AG04450 (cell line): ENCODE measurements around the gene NAGPA. TPM values are rescaled to one million over a fixed set of nuclear protein-coding genes. Genes with fewer than 3 reads are reported as not detected.
A peak's percentile ranks its signal among the peaks of the same experiment; 100 is the strongest.

Experiments
- CTCF ChIA-PET: fragments of 300-600, 350-600 bp; formaldehyde crosslinking; extraction: SDS; loops from one replicate; lab custom pipeline; 2022; ENCODE audit warnings: antibody characterized with exemption, inconsistent platforms; lab: Charles Lee
- POLR2A ChIA-PET: fragments of 350-600 bp; formaldehyde crosslinking; extraction: SDS; loops from one replicate; lab custom pipeline; 2021; ENCODE audit warnings: antibody characterized with exemption, inconsistent platforms; lab: Yijun Ruan, JAX
- DNase-seq: peaks from one replicate; pipeline ENCODE4 v3.0.0-alpha.2; 2011; ENCODE audit warnings: low read depth, low spot score
- H3K27ac ChIP-seq: one replicate; pipeline ENCODE4 v1.5.1; 2012; ENCODE audit warnings: low read depth, low read length, control low read depth
- H3K27me3 ChIP-seq: one replicate; pipeline ENCODE4 v1.6.0; 2012; ENCODE audit warnings: low read length; ENCODE audit not compliant: control insufficient read depth, insufficient read depth
- H3K4me3 ChIP-seq: 2 replicates; pipeline ENCODE4 v1.5.1; 2011; ENCODE audit warnings: mild to moderate bottlenecking, low read depth, low read length, control low read depth
- H3K9me3 ChIP-seq: 2 replicates; pipeline ENCODE4 v1.5.1; 2012; ENCODE audit warnings: low read length; ENCODE audit not compliant: control insufficient read depth, insufficient read depth
- CTCF ChIP-seq: IDR thresholded peaks from 2 replicates; pipeline ENCODE4 v1.5.1; 2011; ENCODE audit warnings: low read depth, low read length, control low read depth, inconsistent platforms
- polyA plus RNA-seq: library from polyadenylated mRNA; depleted of rRNA; stranded (reverse); fragments of >200 nt; gene quantifications from 2 replicates; pipeline ENCODE4 v1.2.3, GENCODE V29; 2011

The NAGPA gene
- polyA plus RNA-seq, 1 experiment = 7.9 TPM

- H3K27ac ChIP-seq = no peak overlapping the region
- POLR2A ChIA-PET = no interaction called here
- peaks cover 24% of the 10 kb centered on the region for H3K27me3 ChIP-seq
- DNase-seq = no peak
- H3K4me3 ChIP-seq = no peak overlapping the region
- CTCF ChIA-PET = no interaction called here
- no peaks in the 10 kb centered on the region for H3K9me3 ChIP-seq
- no peak for TF ChIP-seq CTCF
Measured at GRCh38 chr16:5065326-5065725, 31.6 kb upstream of the NAGPA start.

GRCh38 chr16:5064915-5065314 lies 31.2 kb upstream of the NAGPA start:
- ChIA-PET POLR2A (no interaction called here), CTCF (no interaction called here)
- DNase-seq = no peak
- no peaks in the 10 kb centered on the region for H3K9me3 ChIP-seq
- H3K4me3 ChIP-seq = no peak overlapping the region
- H3K27me3 ChIP-seq = peaks cover 25% of the 10 kb centered on the region
- H3K27ac ChIP-seq = no peak overlapping the region
- no peak for TF ChIP-seq CTCF

DNA sequence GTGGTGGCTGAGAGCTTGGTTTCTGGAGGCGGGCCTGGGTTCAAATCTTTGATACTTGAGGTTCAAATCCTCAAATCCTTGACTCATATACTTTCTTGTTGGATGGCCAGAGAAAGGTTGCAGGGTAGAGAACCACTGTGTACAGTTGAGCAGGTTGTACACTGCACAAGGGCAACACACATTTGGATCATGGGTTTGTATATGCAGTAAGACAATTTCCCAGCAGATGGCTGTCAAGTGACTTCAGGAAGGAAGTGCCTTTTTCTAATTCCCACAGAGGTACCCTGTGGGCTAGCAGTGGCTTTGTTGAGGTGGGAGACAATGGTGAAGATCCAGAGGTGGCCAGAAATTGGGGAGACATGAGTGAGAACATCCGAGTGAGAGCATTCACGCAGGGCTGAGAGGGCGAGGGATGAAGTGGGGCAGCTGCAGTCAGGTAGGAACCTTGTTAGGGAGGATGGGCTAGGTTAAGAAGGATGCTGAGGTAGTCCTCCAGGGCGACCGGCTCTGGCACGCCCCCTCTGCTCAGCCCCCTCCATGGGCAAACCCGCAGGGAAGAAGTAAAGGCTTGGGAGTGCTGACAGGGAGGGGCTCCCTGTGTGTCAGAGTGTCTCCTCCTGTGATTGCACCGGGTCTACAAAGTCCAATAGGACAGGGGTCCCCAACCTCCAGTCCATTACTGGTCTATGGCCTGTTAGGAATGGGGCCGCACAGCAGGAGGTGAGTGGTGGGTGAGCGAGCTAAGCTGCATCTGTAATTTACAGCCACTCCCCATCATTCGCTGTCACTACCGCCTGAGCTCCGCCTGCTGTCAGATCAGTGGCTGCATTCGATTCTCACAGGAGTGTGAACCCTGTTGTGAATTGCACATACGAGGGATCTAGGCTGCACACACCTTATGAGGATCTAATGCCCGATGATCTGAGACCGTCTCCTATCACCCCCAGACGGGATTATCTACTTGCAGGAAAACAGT lies 29.3 kb upstream of the NAGPA start:
- DNase-seq = no peak
- POLR2A ChIA-PET = no interaction called here
- H3K9me3 ChIP-seq = no peaks in the 10 kb centered on the region
- H3K4me3 ChIP-seq = no peak overlapping the region
- TF ChIP-seq CTCF = 0 out of 2 replicates have a peak, but pooled peaks have one; percentile 5
- CTCF ChIA-PET = no interaction called here
- peaks cover 25% of the 10 kb centered on the region for H3K27me3 ChIP-seq
- no peak overlapping the region for H3K27ac ChIP-seq

- H3K27me3 ChIP-seq = peaks cover 25% of the 10 kb centered on the region
- no peak overlapping the region for H3K4me3 ChIP-seq
- no peaks in the 10 kb centered on the region for H3K9me3 ChIP-seq
- H3K27ac ChIP-seq = no peak overlapping the region
- no peak for DNase-seq
- CTCF ChIA-PET = no interaction called here
- no peak for TF ChIP-seq CTCF
- POLR2A ChIA-PET = no interaction called here
Measured at GRCh38 chr16:5062051-5062450, 28.3 kb upstream of the NAGPA start.

DNA sequence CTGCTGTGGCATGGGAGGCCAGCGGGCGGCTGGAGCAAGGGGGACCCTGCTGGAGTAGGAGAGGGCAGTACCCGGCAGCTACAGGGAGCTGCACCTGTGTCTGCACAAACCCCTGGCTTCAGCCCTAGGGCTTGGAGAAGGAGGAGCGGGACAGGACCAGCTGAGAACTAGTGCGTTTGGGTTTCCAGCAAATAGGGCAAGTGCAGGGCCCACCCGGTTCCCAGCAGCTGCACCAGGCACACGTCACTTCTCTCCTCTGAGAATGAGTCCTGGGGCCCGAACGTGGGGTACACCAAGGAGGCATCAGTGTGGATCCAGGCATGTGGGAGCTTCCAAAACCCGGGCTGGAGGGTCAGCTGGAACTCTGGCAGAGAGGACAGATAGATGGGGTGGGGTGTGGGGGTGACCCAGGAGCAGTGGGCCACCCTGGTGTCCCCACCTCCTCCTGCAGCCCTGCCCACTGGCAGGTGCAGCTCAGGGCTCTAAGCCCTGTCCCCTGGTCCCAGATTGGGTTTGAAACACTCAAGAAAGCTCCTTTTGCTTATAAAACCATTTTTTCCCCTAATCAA lies 26.4 kb upstream of the NAGPA start:
- TF ChIP-seq CTCF = no peak
- no peaks in the 10 kb centered on the region for H3K9me3 ChIP-seq
- H3K27me3 ChIP-seq = peaks cover 18% of the 10 kb centered on the region
- no peak overlapping the region for H3K4me3 ChIP-seq
- ChIA-PET CTCF (interaction anchor here (0.6 to 1.2 kb wide), 2 partner anchors 32 to 69 kb away, joined by 4 to 9 read pairs; no protein-coding TSS in a partner anchor), POLR2A (no interaction called here)
- H3K27ac ChIP-seq = no peak overlapping the region
- DNase-seq = no peak
